HG03095 (cell line): ENCODE results near the gene VWA5A.
"Not testable (repeated sequence)": the region's sequence is repeated elsewhere in the genome, so short reads cannot be mapped to it uniquely, and the experiment has no call there.

Experiments used
- ATAC-seq: cut with Tn5 transposase; IDR thresholded peaks from one replicate; pipeline ENCODE4 v1.9.1; 2021; ENCODE audit warnings: moderate library complexity; ENCODE audit not compliant: unreplicated experiment

The VWA5A gene

DNA sequence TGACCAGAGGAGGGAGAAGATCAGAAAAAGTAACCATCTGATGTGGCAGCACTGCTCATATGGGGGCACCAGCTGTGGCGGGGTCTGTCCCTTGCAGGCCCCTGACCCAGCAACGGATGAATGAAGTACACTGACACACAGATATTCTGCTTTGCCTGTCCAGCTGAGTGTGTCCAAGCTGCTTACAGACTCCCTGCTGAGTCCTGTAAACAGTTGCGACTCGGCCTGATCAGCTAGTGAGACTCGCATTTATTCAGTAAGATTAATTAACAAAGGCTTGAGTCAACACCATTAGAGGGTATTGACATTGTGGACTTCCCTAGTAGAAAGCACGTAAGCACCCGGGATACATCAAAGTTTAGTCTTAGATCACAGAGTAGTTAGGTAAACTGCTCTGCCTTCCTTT lies 52.6 kb downstream of the VWA5A start:
- no peak for ATAC-seq

GRCh38 chr11:124168796-124169195 lies 53.5 kb downstream of the VWA5A start:
- ATAC-seq, result no peak

GRCh38 chr11:124170315-124170714 lies 55.1 kb downstream of the VWA5A start:
- ATAC-seq, result not testable (repeated sequence)

- ATAC-seq, result no peak
These were observed 55.7 kb downstream of the VWA5A start for GRCh38 chr11:124170801-124171586.

- no peak for ATAC-seq
These were observed 56.9 kb downstream of the VWA5A start for GRCh38 chr11:124172101-124172500.

DNA sequence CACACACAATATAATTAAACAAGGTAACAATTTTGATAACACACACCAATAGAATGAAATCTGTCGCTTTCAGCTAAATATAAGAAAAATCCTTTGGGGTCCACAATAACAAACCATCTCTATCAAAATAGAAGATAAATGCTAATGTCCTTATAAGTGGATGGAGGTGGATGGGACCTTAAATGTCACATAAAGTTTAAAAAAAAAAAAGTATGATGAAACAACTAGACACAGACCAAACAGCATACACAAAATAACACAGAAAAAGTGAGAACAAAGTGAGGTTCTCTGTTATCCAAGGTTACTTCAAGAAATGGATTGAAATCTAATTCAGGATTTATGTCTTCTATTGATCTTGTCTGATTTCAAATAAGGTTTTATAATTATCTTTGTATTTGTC lies 57.3 kb downstream of the VWA5A start:
- no peak for ATAC-seq

- no peak for ATAC-seq
These were observed 58.8 kb downstream of the VWA5A start for GRCh38 chr11:124174001-124174583.

DNA sequence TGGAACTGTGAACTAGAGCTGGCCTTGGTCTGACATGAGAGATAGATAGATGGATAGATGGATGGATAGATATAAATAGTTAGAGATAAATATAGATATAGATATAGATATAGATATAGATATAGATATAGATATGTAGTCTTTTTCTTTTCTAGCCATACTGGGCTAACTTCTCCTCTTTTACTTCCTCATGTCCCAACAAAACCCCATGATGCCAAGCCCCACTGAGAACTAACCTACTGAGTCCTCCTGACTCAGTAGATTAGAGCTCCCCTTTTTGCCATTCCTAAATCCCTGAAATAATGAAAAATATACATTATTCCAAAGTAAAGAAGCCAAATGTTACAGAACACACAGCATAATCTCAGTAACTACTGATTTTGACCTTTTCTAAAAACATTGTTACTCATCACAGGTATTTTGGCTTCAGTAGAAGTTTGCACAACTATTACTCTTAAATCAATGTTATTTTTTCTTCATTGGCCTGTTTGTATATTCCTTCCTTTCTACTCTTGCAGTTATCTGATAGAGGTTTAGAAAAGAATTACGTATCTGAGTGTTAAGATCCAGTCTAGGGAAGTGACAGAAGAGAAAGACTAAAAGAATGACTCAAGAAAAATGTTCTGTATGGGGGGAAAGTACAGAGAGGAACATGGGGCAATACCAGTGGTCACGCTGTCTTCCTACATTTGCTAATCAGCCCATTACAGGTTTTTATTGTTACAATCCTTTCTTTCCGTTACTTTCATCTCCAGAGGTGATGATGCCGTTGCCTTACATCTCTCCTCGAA lies 61.9 kb downstream of the VWA5A start:
- no peak for ATAC-seq

DNA sequence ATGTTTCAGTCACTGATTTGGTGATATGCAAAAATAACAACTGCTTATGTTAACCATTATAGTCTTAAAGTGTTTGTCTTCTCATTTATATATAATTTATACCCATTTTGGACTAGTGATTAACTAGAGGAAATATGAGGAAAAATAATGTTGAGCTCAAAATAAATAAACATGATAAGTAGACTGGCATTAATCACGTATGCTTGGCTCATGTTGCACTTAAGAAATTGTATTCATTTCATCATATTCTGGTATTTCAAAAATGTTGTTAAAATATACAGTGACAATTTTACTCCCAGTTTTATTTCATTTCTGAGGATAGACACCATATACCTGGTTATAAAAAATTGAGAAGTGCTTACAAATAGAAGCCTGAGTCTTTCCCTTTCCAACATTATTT lies 64.1 kb downstream of the VWA5A start:
- ATAC-seq, result no peak

DNA sequence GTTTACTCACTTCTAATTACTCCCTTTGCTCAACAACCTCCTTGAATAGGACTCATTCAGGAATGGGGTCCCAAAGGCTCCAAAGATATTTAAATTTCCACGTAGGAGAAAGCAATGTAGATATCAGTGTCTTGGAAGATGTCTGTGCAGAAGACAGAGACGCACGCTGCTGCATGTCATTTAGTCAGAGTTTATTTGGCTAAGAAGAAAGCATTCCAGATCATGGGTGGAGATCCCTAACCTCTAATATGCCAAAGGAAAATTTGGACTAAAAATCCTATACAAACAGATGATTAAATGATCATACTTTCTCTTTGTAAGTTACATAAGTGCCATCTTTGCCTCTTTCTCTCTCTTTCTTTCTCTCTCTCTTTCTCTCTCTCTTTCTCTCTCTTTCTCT lies 67.8 kb downstream of the VWA5A start, which contains the start of gene OR10D3:
Gene OR10D3, plus strand, starts transcription at position 278 of the 400 bp plus-strand sequence. CDS start 1,925 bp downstream, outside the sequence.
- no peak for ATAC-seq

GRCh38 chr11:124190298-124191139 lies 75.3 kb downstream of the VWA5A start:
- ATAC-seq, result no peak

DNA sequence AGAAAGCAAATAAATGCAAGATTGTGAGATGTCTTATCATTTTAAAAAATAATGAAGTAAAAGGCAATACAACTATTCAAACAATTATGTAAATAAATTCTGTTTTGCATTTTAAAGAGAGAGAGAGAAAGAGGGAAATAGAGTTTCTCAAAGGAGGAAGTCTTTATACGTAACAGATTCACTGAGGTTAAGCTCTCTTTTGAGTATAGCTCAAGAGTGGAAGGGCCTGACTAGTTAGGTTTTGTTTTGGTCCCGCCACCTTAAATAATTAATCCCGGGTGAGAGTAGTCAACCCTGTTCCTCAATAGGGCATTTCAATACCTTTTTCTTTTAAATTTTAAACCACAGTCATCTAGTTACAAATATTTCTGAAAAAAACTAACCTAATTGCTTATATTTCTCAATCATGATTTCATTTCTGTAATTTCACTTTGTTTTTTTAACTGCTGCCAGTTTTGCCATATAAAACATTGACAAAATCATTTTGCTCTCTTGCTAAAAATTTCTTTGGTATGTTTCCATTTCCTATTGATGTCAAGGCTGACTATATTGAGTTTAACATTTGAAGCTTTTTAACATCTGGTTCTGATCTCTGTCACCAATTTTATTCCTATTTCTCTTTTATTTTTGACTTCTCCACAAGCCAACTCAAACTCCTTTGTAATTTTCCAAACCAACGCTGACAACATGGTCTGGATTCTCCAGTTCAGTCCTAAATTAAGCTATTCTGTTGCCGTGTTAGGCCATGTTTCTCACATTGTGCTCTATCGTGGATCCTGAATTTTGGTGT lies 78.2 kb downstream of the VWA5A start:
- ATAC-seq, result peak; percentile 63

DNA sequence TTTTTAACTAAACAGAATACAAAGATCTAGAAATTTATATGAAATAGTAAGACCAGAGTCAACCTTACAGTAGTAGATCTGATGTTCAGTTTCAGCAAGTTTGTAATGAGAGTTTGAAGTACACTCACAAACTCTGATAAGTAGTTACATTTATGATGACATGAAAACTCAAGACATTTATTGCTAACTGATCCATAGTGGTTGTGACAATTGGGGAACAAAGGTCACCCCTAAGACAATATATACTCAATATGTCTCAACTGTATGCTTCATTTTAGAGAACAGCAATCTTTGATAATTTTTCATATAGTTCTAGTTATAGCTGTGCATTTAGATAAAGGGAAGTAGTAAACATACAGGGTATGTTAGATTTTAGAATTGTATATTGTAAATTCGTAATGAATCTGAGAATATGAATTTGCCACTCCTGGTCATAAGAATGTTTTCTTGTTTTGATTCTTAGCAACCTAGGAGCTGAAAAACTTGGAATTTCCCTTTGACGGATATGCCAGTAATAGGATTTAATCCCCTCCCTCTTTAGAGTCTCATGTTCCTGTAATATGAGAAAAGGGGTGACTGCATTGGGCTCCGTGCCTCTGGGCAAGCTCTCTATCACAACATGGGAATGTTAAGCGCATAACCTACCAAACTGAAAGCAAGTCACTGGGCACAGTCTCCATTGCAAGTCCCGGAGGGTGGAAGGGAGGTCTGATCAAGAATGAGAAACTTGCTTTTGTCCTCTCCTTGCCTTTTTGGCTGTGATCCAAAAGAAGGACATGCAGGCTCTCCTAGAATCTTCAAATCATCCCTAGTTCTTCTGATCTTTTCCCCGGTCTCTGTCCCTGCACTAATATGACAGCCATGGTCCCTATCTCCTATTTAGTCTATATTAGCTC lies 79.3 kb downstream of the VWA5A start:
- ATAC-seq, result no peak

DNA sequence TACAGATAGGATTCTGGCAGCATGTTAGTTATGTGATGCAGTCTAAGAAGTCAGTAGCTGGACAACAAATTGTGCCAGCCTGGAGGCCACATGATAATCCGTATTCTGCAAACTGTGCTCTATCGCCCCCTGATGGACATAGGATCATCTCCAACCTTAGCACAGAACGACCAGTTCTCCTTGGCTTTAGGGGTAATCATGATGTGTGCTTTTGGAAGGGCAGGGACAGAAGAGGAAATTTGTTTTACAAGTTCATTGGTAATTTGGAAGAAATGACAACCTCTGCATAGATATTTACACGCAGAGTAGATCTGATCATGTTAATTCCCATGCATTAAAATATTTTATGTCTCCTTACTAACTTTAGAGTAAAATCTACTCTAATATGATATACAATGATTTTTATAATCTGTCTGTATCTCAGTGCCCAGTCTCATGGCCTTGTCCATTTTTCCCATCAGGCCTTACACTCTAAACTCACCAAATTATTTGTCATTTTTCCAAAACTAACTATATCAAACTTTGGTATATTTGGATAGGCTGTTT lies 80.0 kb downstream of the VWA5A start:
- peak; percentile 69 for ATAC-seq
